Tibial artery (tissue), 4 donors: ENCODE data around the gene TOB2.

ENCODE experiments used
- DNase-seq, 2 donors: peaks; one replicate each; pipeline ENCODE4 v3.0.0-alpha.2; 2019
- H3K27ac ChIP-seq, 2 donors: fragments of 200-600 bp; sonication (generic) in 1 of 2; 1 replicate in 1 of 2; 2 replicates in 1 of 2; pipeline ENCODE4 v1.5.1; 2018 to 2019; ENCODE audit warnings: mild to moderate bottlenecking in 1 of 2
- H3K27me3 ChIP-seq, 2 donors: fragments of 200-600 bp; sonication (generic) in 1 of 2; one replicate each; pipeline versions ENCODE4 v1.5.1 to v1.6.0; 2016 to 2019
- H3K36me3 ChIP-seq, 3 donors: fragments of 200-600 bp; sonication (generic) in 2 of 3; one replicate each; pipeline ENCODE4 v1.5.1; 2016 to 2019; ENCODE audit warnings: mild to moderate bottlenecking in 2 of 3
- H3K4me1 ChIP-seq, 4 donors: fragments of 200-600 bp; sonication (generic) in 2 of 4; 1 replicate in 3 of 4; 2 replicates in 1 of 4; pipeline ENCODE4 v1.5.1; 2016 to 2019
- H3K4me3 ChIP-seq, 2 donors: fragments of 200-600 bp; sonication (generic) in 1 of 2; 1 replicate in 1 of 2; 2 replicates in 1 of 2; pipeline ENCODE4 v1.5.1; 2018 to 2019; ENCODE audit warnings: mild to moderate bottlenecking in 2 of 2
- H3K9me3 ChIP-seq, 3 donors: fragments of 200-600 bp; sonication (generic) in 1 of 3; one replicate each; pipeline ENCODE4 v1.5.1; 2016 to 2019
- intact Hi-C: fragments of 100-400 bp; cut with DNase I; formaldehyde crosslinking; loops from one replicate; pipeline ENCODE4 v1.15.0; 2023; ENCODE audit warnings: low total_unique reads
- TF ChIP-seq, protein P1 (sequence below), 2 experiments: fragments of 200-600 bp in 1 of 2; fragments of 450-650 bp in 1 of 2; IDR thresholded peaks; one replicate each; pipeline ENCODE4 v1.5.1; 2017 to 2019; ENCODE audit warnings: antibody characterized with exemption in 2 of 2, mild to moderate bottlenecking in 1 of 2, moderate library complexity in 1 of 2

The TOB2 gene

GRCh38 chr22:41397143-41397811, 49.3 kb downstream of the TOB2 start:
- Histone ChIP-seq H3K36me3 (peaks cover 36 to 63% (median 50%) of the 10 kb centered on the region in 3 donors), H3K4me3 (no peak overlapping the region), H3K27me3 (no peaks in the 10 kb centered on the region), H3K9me3 (no peaks in the 10 kb centered on the region), H3K4me1 (peaks cover 0 to 38% (median 23%) of the 10 kb centered on the region in 4 donors), H3K27ac (no peak overlapping the region)
- no peak for DNase-seq
- TF ChIP-seq, protein P1, sequence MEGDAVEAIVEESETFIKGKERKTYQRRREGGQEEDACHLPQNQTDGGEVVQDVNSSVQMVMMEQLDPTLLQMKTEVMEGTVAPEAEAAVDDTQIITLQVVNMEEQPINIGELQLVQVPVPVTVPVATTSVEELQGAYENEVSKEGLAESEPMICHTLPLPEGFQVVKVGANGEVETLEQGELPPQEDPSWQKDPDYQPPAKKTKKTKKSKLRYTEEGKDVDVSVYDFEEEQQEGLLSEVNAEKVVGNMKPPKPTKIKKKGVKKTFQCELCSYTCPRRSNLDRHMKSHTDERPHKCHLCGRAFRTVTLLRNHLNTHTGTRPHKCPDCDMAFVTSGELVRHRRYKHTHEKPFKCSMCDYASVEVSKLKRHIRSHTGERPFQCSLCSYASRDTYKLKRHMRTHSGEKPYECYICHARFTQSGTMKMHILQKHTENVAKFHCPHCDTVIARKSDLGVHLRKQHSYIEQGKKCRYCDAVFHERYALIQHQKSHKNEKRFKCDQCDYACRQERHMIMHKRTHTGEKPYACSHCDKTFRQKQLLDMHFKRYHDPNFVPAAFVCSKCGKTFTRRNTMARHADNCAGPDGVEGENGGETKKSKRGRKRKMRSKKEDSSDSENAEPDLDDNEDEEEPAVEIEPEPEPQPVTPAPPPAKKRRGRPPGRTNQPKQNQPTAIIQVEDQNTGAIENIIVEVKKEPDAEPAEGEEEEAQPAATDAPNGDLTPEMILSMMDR (IDR thresholded peaks at IDR 0.05), result no peak
- intact Hi-C loops, result no loop called here

DNA sequence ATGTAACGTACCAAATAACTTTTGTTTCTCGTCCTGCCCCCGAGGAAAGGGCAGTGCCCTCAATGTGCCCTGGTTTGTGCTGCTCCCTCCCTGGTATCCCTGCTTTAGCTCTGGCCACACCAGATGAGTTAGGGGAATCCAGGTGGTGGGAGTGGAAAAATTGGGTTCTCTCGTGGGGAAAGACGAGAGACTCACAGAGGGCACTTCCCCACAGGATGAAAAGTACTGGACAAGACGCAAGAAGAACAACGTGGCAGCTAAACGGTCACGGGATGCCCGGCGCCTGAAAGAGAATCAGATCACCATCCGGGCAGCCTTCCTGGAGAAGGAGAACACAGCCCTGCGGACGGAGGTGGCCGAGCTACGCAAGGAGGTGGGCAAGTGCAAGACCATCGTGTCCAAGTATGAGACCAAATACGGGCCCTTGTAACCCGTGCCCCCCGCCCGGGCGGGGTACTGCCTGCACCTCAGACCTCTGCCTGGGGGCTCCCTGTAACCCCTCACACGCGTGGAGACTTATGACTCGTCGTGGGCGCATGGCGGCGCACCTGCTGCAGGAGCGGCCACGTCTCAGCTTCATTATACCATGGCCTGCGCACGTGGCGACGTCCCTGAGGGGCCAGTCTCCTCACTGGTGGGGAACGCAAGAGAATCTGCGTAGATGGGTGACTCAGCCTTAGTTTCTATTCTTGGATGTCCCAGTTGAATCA, 50.9 kb downstream of the TOB2 start:
- TF ChIP-seq, protein P1 (IDR thresholded peaks at IDR 0.05), result no peak
- H3K27ac ChIP-seq, result peak overlapping the region in 1 of 2 donors; percentile 81
- H3K36me3 ChIP-seq, result peaks cover 50 to 73% (median 66%) of the 10 kb centered on the region in 3 donors
- DNase-seq, result no peak
- H3K4me3 ChIP-seq, result no peak overlapping the region
- intact Hi-C loops, result no loop called here
- H3K9me3 ChIP-seq, result no peaks in the 10 kb centered on the region
- H3K27me3 ChIP-seq, result no peaks in the 10 kb centered on the region
- peaks cover 0 to 35% (median 16%) of the 10 kb centered on the region in 4 donors for H3K4me1 ChIP-seq

DNA sequence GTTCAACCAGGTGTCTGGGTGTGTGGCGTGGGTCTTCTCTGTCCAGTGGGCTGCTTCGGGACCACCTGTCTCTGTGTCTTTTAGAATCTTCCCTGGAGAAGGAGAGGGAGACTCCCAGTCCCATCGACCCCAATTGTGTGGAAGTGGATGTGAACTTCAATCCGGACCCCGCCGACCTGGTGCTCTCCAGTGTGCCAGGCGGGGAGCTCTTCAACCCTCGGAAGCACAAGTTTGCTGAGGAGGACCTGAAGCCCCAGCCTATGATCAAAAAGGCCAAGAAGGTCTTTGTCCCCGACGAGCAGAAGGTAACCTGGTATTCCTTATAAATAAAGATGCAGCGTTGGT, 52.6 kb downstream of the TOB2 start:
- TF ChIP-seq, protein P1 (IDR thresholded peaks at IDR 0.05), result no peak
- H3K4me1 ChIP-seq, result peaks cover 0 to 35% (median 16%) of the 10 kb centered on the region in 4 donors
- peak overlapping the region; percentile 77 to 81 for H3K27ac ChIP-seq
- H3K4me3 ChIP-seq, result no peak overlapping the region
- intact Hi-C loops, result no loop called here
- no peak for DNase-seq
- H3K9me3 ChIP-seq, result no peaks in the 10 kb centered on the region
- H3K36me3 ChIP-seq, result peaks cover 66 to 80% (median 78%) of the 10 kb centered on the region in 3 donors
- H3K27me3 ChIP-seq, result no peaks in the 10 kb centered on the region

- H3K9me3 ChIP-seq, result no peaks in the 10 kb centered on the region
- DNase-seq, result no peak
- H3K27me3 ChIP-seq, result no peaks in the 10 kb centered on the region
- intact Hi-C loops, result no loop called here
- peaks cover 0 to 21% (median 17%) of the 10 kb centered on the region in 4 donors for H3K4me1 ChIP-seq
- H3K4me3 ChIP-seq, result no peak overlapping the region
- no peak overlapping the region for H3K27ac ChIP-seq
- H3K36me3 ChIP-seq, result peaks cover 50 to 54% (median 52%) of the 10 kb centered on the region in 3 donors
- TF ChIP-seq, protein P1 (IDR thresholded peaks at IDR 0.05), result no peak
These were observed 59.3 kb downstream of the TOB2 start for GRCh38 chr22:41387341-41387740.

DNA sequence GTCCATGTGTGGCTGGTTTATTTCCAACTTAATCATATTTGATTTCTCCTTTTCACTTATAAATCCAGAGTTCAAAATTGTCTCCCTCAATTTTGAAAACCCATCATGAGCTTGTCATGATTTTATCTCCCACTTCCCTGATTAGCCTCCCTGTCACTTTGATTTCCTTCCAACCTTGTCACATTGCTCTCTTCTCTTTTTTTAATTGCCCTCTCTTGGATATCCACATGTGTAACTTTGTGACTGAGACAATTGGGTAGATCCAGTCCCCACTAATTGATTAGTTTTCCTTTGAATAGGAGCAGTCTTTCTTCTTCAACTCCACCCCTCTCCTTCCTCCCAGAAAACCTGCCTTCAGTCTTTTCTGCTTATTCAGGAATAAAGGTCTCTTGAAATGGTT, 62.5 kb downstream of the TOB2 start:
- Histone ChIP-seq H3K4me3 (no peak overlapping the region), H3K9me3 (no peaks in the 10 kb centered on the region), H3K36me3 (peaks cover 21 to 28% (median 21%) of the 10 kb centered on the region in 3 donors), H3K4me1 (peaks cover 0 to 29% (median 28%) of the 10 kb centered on the region in 4 donors), H3K27me3 (no peaks in the 10 kb centered on the region), H3K27ac (peak overlapping the region; percentile 96 to 100)
- intact Hi-C loops, result no loop called here
- no peak for DNase-seq
- TF ChIP-seq, protein P1 (IDR thresholded peaks at IDR 0.05), result no peak
